PC-3 (cell line): ENCODE results near the gene POLR3G.

ENCODE experiments used
- EZH2phosphoT487 ChIP-seq: fragments of 300-600 bp; sonication (generic); IDR thresholded peaks from 2 replicates; pipeline ENCODE4 v1.6.1; 2018; ENCODE audit warnings: mild to moderate bottlenecking, antibody characterized with exemption, low read length, borderline replicate concordance
- TF ChIP-seq, protein P1 (sequence below): fragments of 300-600 bp; sonication (generic); conservative IDR thresholded peaks from 2 replicates; pipeline ENCODE4 v1.5.1; 2017; ENCODE audit warnings: antibody characterized with exemption, low read depth, mild to moderate bottlenecking, low read length

DNA sequence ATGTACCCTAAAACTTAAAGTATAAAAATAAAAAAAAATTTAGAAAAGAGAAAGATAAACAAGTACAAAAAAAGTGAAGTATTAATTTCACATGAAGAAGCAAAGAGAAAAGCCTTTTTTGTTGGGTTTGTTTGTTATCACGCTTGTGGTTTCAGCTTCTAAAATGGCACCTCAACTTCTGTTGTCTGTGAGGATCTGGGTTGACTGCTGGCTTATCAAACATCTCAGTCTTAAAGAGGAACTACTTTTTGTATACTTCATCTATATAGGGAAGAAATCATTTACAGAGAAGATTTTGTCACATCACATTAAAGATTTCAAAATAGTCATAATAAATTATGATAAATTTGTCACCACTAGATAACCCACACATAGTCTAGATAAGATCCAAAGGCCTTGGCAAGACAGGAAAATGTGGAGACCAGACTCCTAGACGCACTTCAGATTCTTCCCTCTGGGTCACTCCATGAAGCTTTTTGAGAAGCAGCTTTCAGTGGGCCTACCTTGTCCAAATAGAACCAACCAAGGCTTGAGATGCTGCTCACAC is 75.1 kb downstream of the POLR3G start:
- TF ChIP-seq, protein P1, sequence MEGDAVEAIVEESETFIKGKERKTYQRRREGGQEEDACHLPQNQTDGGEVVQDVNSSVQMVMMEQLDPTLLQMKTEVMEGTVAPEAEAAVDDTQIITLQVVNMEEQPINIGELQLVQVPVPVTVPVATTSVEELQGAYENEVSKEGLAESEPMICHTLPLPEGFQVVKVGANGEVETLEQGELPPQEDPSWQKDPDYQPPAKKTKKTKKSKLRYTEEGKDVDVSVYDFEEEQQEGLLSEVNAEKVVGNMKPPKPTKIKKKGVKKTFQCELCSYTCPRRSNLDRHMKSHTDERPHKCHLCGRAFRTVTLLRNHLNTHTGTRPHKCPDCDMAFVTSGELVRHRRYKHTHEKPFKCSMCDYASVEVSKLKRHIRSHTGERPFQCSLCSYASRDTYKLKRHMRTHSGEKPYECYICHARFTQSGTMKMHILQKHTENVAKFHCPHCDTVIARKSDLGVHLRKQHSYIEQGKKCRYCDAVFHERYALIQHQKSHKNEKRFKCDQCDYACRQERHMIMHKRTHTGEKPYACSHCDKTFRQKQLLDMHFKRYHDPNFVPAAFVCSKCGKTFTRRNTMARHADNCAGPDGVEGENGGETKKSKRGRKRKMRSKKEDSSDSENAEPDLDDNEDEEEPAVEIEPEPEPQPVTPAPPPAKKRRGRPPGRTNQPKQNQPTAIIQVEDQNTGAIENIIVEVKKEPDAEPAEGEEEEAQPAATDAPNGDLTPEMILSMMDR, result no peak
- TF ChIP-seq EZH2phosphoT487, result no peak
